Gastrocnemius medialis (tissue), 4 donors: ENCODE measurements around the gene DDX31.

Source experiments
- POLR2A ChIP-seq, 2 donors: fragments of 450-650 bp; IDR thresholded peaks; one replicate each; pipeline ENCODE4 v1.6.1; 2017; ENCODE audit warnings: antibody characterized with exemption in 2 of 2, mild to moderate bottlenecking in 2 of 2, moderate library complexity in 2 of 2
- TF ChIP-seq, protein P1 (sequence below), 5 experiments: fragments of 450-650 bp in 3 of 5; fragments of 200-600 bp in 2 of 5; sonication (generic) in 2 of 5; IDR thresholded peaks in 4 of 5; conservative IDR thresholded peaks in 1 of 5; 1 replicate in 4 of 5; 2 replicates in 1 of 5; pipeline ENCODE4 v1.5.1; 2016 to 2019; ENCODE audit warnings: antibody characterized with exemption in 5 of 5, mild to moderate bottlenecking in 3 of 5, moderate library complexity in 3 of 5

DNA sequence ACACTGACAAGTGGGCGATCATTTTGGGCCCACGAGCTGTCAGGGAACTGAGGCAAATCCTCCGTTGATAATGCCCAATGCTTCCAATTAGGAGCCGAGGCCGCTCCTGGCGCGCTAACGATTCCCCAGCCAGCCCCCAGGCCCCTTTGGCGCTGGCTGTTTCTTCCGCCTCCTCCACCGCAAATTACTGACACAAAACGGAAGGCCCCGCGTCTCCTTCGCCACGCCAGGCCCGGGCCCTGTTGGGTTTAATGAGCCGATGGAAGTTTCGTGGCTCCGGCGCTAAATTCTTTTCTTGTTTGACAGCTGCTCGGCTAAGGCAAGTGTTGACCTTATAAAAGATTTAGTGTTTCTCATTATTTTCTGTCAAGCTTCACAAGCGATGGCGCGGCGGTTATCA, 113.1 kb downstream of the DDX31 start:
- no peak for TF ChIP-seq POLR2A (IDR thresholded peaks at IDR 0.05)
- TF ChIP-seq, protein P1, sequence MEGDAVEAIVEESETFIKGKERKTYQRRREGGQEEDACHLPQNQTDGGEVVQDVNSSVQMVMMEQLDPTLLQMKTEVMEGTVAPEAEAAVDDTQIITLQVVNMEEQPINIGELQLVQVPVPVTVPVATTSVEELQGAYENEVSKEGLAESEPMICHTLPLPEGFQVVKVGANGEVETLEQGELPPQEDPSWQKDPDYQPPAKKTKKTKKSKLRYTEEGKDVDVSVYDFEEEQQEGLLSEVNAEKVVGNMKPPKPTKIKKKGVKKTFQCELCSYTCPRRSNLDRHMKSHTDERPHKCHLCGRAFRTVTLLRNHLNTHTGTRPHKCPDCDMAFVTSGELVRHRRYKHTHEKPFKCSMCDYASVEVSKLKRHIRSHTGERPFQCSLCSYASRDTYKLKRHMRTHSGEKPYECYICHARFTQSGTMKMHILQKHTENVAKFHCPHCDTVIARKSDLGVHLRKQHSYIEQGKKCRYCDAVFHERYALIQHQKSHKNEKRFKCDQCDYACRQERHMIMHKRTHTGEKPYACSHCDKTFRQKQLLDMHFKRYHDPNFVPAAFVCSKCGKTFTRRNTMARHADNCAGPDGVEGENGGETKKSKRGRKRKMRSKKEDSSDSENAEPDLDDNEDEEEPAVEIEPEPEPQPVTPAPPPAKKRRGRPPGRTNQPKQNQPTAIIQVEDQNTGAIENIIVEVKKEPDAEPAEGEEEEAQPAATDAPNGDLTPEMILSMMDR (IDR thresholded peaks at IDR 0.05 in 4 of 5, conservative IDR thresholded peaks at IDR 0.05 in 1 of 5): no peak
